HG03354 (cell line): ENCODE data around the gene PLSCR2.
"Not testable (repeated sequence)": the region's sequence is repeated elsewhere in the genome, so short reads cannot be mapped to it uniquely, and the experiment has no call there.

Experiments used
- ATAC-seq: cut with Tn5 transposase; IDR thresholded peaks from one replicate; pipeline ENCODE4 v1.9.1; 2021; ENCODE audit warnings: mild to moderate bottlenecking; ENCODE audit not compliant: unreplicated experiment, poor library complexity, severe bottlenecking

The PLSCR2 gene

DNA sequence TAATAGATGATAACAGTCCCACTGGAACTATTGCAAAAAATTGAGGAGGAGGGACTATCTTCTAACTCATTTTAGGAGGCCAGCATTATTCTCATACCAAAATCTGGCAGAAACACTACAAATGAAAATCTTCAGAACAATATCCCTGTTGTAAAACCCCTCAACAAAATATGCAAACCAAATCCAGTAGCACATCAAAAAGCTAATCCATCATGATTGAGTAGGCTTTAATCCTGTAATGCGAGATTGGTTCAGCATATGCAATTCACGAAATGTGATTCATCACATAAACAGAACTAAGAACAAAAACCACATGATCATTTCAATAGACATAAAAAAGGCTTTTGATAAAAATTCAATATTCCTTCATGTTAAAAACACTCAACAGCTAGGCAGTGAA is 23.9 kb upstream of the PLSCR2 start:
- no peak for ATAC-seq

DNA sequence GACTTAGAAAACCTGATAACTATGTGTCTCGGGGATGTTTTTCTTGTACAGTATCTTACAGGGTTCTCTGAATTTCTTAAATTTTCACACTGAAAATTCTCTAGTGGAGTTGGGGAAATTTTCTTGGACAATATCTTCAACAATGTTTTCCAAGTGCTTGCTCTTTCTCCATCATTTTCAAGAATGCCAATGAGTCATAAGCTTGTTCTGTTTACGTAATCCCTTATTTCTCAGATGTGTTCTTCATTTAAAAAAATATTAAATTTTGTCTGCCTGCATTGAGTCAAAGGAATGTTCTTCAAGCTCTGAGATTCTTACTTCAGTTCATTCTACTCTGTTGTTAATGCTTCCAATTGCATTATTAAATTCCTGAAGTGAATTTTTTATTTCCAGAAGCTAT is 21.9 kb upstream of the PLSCR2 start:
- ATAC-seq, result no peak

DNA sequence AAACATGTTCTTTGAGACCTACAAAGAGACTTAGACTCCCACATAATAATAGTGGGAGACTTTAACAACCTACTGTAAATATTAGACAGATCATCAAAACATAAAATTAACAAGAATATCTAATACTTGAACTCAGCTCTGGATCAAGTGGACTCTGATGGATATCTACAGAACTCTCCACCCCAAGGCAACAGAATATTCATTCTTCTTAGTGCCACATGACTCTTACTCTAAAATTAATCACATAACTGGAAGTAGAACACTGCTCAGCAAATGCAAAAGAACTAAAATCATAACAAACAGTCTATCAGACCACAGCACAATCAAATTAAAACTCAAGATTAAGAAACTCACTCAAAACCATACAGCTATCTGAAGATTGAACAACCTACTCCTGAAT is 15.9 kb upstream of the PLSCR2 start:
- ATAC-seq, result no peak

DNA sequence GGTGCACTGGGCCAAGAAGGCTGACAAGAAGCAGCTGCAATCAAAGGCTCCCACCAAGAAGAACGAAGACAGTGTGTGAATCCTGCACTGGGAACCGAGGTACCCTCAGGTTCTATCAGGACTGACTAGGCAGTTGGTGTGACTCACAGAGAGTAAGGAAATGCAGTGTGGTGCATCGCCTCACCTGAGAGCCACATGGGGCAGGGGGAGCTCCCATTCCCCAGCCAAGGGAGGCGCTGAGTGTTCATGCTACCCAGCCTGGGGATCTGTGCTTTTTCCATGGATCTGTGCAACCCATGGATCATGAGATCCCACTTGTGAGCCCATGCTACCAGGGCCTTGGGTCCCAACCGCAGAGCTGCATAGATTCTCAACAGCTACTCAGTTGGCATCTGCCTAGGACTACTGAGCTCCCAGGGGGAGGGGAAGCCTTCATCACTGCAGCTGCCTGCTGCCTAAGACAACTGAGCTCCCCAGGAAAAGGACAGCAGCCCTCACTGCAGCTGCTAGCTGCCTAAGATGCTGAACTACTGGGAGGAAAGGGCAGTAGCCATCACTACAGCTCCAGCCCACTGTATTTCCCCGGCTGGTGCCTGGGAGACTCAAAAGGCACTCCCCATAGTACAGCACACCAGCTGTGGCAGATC is 6.9 kb upstream of the PLSCR2 start:
- ATAC-seq, result no peak

DNA sequence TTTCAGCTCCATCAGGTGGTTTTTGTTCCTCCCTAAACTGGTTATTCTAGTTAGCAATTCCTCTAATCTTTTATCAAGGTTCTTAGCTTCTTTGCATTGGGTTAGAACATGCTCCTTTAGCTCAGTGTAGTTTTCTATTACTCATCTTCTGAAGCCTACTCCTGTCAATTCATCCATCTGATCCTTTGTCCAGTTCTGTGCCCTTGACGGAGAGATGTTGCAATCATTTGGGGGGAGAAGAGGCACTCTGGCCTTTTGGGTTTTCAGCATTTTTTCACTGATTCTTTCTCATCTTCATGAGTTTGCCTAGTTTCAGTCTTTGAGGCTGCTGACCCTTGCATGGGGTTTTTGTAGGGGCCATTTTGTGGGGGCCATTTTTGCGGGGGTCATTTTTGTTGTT is 5.6 kb upstream of the PLSCR2 start:
- ATAC-seq, result not testable (repeated sequence)

DNA sequence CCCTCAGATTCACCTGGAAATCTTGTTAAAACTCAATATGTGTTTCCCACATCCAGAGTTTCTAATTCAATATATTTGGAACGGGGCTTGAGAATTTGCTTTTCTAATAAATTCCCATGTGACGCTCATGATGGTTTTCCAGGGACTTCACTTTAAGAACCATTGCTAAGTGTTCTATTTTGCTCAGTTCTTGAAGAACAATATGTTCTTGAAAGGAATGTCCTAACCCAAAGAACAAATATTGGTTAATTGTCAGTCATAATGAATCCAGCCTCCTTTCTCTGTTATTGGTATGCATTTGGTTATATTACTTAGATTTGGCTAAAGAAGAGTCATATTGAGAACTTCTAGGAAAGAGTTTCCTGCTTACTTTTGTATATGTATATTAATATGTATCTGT is 4.4 kb upstream of the PLSCR2 start:
- ATAC-seq, result no peak

DNA sequence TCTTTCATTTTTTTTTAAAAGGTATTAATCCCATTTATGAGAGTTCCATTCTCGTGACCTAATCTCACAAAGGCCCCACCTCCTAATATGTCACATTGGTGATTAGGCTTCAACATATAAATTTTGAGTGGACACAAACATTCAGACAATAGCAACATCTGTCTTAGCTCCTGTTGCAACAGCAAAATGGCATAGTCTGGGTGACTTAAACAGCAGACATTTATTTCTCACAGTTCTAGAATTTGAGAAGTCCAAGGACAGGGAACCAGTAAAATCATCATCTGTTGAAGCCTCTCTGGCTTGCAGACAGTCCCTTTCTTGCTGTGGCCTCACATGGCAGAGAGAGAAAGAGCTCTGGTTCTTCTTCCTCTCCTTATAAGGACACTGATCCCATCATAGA is 3.2 kb upstream of the PLSCR2 start:
- ATAC-seq, result no peak

DNA sequence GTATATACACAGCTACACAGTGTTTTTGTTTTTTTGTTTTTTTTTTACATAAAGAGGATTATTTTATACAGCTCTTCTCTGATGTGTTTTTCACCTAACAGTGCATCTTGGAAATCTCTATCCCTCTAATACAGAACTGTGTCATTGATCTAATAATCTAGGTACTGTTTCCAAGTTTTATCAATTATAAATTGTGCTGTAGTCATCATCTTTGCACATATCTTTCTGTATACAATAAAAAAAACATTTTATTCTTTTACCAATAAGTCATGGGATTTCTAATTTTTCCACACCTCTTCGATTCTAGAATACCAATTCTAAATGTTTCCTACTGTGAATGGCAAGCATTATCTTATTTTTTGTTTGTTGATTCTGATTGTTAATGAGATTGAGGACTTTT is 1.7 kb upstream of the PLSCR2 start:
- no peak for ATAC-seq

DNA sequence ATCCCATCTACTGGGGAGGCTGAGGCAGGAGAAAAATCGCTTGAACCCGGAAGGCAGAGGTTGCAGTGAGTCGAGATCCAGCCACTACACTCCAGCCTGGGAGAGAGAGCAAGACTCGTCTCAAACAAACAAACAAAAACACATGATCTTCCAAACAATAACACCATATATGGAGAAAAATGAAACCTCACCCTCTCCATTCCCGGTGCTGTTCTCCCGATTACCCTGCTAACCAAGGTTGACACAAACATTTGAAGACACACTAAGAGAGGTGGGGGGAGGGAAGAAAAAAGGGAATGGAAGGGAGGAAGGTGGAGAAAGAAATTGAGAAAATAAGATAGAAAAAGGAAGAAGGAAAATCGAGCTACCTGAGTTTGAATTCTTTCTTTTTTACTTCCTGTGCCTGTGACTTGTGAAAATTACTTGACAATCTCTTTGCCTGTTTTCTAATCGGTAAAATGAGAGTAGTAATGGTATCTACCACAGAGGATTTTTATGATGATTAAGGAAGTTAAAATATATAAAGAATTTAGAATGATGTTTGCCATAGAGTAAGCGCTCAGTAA is 1.1 kb upstream of the PLSCR2 start:
- ATAC-seq, result no peak

DNA sequence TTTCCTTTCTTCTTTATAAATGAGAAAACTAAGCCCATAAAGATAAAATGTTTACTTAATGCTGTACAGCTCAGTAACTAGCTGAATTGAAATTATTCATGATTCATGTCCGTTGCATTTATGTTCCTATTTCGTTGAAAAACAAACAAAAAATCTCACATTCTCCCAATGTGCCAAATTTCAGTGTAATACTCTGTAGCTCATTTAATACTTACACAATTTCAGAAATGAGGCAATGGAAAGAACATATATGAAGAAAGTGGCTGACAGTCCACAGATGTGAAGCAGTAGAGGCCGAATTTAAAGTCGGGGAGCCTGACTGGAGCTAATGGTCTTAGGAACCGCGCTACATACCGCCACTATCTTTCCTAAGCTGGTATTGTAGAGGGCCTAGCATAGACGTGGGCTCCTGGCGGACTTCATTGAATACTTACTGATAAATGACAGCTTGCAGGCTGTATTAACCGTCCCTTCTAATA is 651 bp downstream of the PLSCR2 start:
- ATAC-seq, result no peak

DNA sequence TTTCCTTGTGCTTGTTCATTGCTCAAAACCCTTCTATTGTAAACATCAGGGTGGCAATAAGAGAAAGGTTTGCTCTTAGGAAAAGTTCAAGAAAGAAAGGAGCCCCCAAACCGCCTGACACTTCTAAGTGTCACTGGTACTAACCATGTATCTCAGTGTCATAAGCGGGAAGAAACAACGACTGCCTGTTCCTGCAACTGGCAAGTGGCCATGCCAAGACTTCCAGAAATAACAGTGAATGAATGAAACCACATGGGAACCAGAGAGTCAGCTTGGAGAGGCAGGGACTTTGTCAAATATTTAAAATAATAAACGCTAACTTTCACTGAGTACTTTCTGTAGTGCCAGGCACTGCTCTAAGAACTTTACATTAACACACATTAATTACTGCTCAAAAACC is 1.1 kb downstream of the PLSCR2 start:
- no peak for ATAC-seq

DNA sequence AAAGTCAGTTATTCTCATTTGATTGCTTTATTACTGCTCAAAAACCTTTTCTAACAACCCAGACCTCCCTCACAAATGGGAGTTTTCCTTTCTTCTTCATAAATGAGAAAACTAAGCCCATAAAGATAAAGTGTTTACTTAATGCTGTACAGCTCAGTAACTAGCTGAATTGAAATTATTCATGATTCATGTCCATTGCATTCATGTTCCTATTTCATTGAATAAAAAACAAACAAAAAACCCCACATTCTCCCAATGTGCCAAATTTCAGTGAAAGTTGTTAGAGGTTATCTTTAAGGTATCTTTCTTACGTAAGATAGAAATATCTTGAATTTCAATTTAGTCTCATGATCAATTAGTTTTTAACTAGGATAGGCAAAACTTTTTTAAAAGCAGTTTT is 2.8 kb downstream of the PLSCR2 start:
- ATAC-seq, result no peak

DNA sequence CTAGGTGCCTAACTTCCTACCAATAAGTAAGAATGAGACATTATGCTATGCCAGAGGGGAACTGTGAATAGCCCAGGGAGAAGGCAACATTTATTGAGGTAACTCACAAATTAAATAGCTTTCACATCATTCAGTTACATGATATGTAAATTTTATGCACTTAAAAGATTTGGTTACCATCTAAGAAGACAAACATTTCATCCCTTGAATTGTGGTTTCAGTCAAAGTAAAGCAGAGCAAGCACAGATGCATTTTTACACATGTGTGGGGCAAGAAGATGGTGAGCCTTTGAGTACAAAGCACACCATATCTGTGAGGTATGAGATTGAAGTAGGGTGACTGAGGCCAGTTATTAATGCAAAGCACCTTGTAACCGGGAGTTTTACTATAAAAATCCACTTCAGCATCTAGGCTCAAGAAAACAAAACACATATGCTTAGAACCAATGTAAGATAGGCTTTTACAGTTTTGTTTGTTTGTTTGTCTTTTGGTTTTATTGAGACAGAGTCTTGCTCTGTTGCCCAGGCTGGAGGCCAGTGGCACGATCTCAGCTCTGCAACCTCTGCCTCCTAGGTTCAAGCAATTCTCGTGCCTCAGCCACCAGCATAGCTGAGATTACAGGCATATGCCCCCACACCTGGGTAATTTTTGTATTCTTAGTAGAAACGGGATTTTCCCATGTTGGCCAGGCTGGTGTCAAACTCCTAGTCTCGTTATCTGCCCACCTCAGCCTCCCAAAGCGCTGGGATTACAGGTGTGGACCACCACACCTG is 3.5 kb downstream of the PLSCR2 start:
- ATAC-seq, result no peak

DNA sequence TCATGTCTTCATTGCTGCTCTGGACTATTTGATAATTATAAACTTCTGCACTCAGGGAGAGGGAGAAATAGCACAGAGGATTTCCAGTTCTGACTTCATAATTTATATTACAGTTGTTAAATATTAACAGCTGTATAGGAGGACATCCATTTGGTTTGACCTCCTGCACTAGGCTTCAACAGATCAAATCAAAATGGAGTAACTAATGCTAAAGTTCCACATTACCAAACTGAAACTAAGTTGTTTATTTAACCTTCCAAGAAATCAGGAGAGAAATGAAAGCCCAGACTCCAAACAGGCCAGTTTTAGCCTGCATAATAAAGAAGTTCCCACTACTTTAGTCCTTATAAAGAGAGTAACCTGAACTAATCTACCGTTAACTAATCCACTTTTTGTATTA is 4.6 kb downstream of the PLSCR2 start:
- no peak for ATAC-seq

DNA sequence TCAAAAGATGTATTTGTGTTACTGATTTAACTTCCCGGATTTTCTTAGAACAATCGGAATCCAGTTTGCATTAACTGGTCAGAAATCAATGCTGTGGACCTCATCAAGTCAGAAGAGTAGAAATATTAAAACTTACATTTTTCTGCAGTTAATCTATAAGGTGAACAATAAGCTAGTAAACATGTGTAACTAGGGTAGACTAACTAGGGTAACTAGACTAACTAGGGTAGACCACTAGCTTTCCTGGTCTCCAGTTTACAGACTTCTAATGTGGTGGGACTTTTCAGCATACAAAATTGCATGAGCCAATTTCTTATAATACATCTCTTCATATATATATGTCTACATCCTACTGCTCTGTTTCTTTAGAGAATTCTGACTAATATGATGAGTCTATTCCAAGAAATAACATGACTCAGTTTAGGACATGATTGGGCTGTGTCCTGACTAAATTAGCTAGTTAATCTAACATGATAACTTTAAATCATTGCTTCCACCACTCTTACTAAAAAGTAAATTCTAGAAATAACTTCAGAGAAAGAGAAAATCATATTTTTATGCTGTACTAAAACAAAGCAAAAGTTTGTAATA is 5.3 kb downstream of the PLSCR2 start:
- no peak for ATAC-seq

DNA sequence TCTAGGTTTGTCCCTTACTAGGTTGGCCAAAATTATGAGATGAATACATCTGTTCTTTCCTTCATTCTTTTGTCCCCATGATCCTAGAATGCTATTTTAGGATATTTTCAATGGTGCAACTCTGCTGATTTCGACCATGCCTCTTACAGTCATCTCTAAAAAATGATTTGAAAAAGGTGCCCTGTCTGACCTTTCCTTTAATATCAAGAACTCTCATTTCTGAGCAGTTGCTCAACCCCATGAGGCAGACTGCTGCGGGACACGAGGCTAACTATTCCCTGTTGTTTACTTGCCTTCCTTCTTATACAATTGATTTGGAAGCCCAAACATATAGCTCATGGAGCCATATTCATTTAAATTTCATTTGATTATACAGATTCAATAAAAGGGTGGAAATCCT is 14.6 kb downstream of the PLSCR2 start:
- no peak for ATAC-seq

DNA sequence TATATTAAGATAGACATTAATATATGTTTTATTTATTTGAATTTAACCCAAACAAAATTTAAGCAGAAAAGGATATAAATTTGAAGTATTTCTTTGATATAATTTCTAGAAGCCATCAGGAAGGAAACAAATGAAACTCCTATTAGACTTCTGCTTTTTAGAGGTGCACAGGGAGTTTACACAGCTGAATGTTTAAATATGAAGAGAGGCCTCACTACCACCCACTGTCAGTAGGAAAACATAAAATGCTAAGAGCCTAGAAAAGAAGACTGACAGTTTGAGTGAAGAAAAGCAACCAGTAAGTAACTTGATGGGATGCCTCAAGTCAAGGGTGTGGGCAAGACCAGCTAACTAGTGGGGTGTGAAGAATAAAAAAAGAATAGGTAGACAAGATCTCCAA is 19.7 kb downstream of the PLSCR2 start:
- no peak for ATAC-seq

DNA sequence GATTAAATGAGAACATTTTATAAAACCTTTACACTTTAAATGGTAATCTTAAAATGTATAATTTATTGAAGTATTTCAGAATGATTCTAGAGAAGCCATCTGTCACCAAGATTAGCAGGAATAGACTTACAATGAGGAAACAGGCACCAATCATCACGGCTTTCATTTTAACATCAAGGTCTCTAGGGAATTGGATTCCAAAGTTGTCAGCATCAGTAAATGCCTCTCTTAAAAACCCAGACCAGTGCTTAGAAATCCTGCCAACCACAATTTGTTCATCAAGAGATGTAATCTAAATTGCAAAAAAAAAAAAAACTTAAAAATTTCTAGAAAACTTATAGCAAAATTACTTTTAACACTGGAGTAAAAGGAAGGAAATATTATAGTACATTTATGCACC is 20.3 kb downstream of the PLSCR2 start:
- no peak for ATAC-seq

DNA sequence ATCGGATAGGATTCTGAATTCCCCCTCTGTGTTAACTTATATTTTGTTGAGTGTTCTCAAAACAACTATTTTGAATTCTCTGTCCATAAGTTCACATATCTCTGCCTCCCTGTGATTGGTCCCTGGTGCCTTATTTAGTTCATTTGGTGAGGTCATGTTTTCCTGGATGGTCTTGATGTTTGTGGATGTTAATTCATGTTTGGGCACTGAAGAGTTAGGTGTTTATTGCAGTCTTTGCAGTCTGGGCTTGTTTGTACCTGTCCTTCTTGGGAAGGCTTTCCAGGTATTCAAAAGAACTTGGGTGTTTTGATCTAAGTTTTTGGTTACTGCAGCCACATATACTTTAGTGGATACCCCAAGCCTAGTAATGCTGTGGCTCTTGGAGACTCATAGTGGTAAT is 23.3 kb downstream of the PLSCR2 start:
- no peak for ATAC-seq

DNA sequence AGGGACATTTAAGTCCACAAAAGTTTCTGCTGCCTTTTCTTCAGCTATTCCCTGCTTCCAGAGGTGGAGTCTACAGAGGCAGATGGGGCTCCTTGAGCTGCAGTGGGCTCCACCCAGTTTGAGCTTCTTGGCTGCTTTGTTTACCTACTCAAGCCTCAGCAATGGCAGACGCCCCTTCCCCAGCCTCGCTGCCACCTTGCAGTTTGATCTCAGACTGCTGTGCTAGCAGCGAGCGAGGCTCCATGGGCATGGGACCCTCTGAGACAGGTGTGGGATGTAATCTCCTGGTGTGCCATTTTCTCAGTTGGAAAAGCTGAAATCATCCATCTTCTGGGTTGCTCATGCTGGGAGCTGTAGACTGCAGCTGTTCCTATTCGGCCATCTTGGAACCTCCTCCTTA is 29.1 kb downstream of the PLSCR2 start:
- ATAC-seq, result not testable (repeated sequence)

DNA sequence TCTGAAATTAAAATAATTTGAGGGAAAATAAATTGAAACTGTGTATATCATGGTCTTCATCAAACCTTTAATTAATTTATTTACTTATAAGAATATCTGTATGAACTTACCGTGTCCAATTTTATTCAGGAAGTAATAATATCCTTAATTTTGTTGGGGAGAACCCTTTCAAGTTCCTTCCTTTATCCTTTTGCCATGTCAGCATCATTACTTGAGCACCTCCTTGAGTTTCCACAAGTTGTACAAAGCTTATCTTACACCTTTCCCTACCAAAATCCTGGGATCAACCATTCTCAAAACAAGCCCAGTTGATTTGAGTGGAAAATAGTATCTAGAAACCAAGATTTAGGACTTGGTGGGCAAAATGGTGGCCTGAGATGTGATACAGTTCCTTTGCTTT is 37.3 kb downstream of the PLSCR2 start:
- no peak for ATAC-seq
